ENCODE measurements around the gene UGCG. TPM values are rescaled to one million over a fixed set of nuclear protein-coding genes. Genes with fewer than 3 reads are reported as not detected.

UGCG gene
- total and polyA plus RNA-seq, 2 donors (not counting 1 experiment from before 2014, with no cell fraction given): 23.9 to 53.5 TPM

- Histone ChIP-seq H3K4me1 (ENCODE audit: control insufficient read depth in 2 of 2, insufficient read depth in 2 of 2, low read length in 2 of 2) (peaks cover 27 to 34% of the 10 kb centered on the region in 2 donors), H3K9me3 (ENCODE audit: control extremely low read depth in 1 of 3, control insufficient read depth in 2 of 3, insufficient read depth in 1 of 3, low read length in 2 of 3) (no peaks in the 10 kb centered on the region), H3K4me2 (replicated peaks; ENCODE audit: low read depth, low read length, poor library complexity, severe bottlenecking) (peak overlapping the region; percentile 5), H3K4me3 (ENCODE audit: control extremely low read depth in 1 of 5, extremely low read depth in 1 of 5, insufficient read depth in 1 of 5, low read depth in 2 of 5, low read length in 4 of 5) (no peak overlapping the region), H3K79me2 (ENCODE audit: control insufficient read depth, insufficient read depth, low read length) (peaks cover 91% of the 10 kb centered on the region), H4K20me1 (ENCODE audit: control insufficient read depth, insufficient read depth, low read length, poor library complexity, severe bottlenecking) (peaks cover 65% of the 10 kb centered on the region), H3K27ac (ENCODE audit: low read length in 2 of 2) (peak overlapping the region; percentile 20 to 30), H3K9ac (ENCODE audit: low read length) (no peak overlapping the region), H2AFZ (ENCODE audit: insufficient read depth, low read depth, low read length, poor library complexity, severe bottlenecking) (no peak overlapping the region), H3K27me3 (replicated peaks in 1 of 4; ENCODE audit: control extremely low read depth in 1 of 4, control insufficient read depth in 3 of 4, insufficient read depth in 4 of 4, low read length in 3 of 4) (no peaks in the 10 kb centered on the region), H3K36me3 (replicated peaks in 1 of 2; ENCODE audit: control extremely low read depth in 1 of 2, control insufficient read depth in 1 of 2, extremely low read depth in 1 of 2, insufficient read depth in 2 of 2, low read length in 1 of 2) (peaks cover 5 to 64% of the 10 kb centered on the region in 2 experiments)
- H3K4me1 Mint-ChIP-seq: peaks cover 55% of the 10 kb centered on the region
- no peaks in the 10 kb centered on the region for H3K9me3 Mint-ChIP-seq (ENCODE audit: insufficient read depth)
- H3K27ac Mint-ChIP-seq: peak overlapping the region; percentile 78
- ChIA-PET CTCF (interaction anchor here (0.5 to 1.6 kb wide), 5 partner anchors 18 to 1276 kb away, joined by 3 to 5 read pairs (median 3); no protein-coding TSS in a partner anchor), POLR2A (no interaction called here)
- no peak for TF ChIP-seq EZH2 (IDR thresholded peaks at IDR 0.05; ENCODE audit: borderline replicate concordance, insufficient read depth, low read depth, low read length, poor library complexity, severe bottlenecking)
- TF ChIP-seq, protein P1, sequence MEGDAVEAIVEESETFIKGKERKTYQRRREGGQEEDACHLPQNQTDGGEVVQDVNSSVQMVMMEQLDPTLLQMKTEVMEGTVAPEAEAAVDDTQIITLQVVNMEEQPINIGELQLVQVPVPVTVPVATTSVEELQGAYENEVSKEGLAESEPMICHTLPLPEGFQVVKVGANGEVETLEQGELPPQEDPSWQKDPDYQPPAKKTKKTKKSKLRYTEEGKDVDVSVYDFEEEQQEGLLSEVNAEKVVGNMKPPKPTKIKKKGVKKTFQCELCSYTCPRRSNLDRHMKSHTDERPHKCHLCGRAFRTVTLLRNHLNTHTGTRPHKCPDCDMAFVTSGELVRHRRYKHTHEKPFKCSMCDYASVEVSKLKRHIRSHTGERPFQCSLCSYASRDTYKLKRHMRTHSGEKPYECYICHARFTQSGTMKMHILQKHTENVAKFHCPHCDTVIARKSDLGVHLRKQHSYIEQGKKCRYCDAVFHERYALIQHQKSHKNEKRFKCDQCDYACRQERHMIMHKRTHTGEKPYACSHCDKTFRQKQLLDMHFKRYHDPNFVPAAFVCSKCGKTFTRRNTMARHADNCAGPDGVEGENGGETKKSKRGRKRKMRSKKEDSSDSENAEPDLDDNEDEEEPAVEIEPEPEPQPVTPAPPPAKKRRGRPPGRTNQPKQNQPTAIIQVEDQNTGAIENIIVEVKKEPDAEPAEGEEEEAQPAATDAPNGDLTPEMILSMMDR (IDR thresholded peaks at IDR 0.05): no peak
- H3K27me3 Mint-ChIP-seq: no peaks in the 10 kb centered on the region
- DNase-seq: no peak
- intact Hi-C loops (cut with micrococcal nuclease): loop anchor here (10.0 kb wide), 1 partner anchor 415 kb away; the partner anchor contains the start of gene PTBP3
- peak; percentile 42 for ATAC-seq (ENCODE audit: low read depth)
- H3K4me3 Mint-ChIP-seq: peak overlapping the region; percentile 53
- WGBS (ENCODE audit: insufficient coverage): no CpG with 5 or more reads among the region's 4 CpGs
Measured at GRCh38 chr9:111919875-111920274, 23.3 kb downstream of the UGCG start.

DNA sequence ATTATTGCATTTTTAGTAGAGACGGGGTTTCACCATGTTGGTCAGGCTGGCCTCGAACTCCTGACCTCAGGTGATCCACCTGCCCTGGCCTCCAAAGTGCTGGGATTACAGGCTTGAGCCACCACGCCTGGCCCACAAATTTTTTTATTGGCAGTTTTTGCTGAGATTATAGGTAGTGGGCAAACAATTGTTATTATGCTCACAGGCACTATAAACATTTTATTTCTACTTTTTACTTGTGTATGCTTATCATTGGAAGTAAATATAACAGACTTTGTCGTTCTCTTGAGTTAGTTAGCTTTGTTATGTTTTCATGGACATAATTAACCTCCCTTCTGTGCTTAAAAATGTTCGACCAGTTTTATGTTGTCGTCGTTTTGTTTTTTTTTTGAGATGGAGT is 23.9 kb downstream of the UGCG start:
- ChIA-PET CTCF (interaction anchor here (0.5 to 1.1 kb wide), 2 partner anchors 154 to 1275 kb away, joined by 3 to 5 read pairs; no protein-coding TSS in a partner anchor), POLR2A (no interaction called here)
- peak overlapping the region in 1 of 2 donors; percentile 20 for H3K27ac ChIP-seq (ENCODE audit: low read length in 2 of 2)
- no peak overlapping the region for H2AFZ ChIP-seq (ENCODE audit: insufficient read depth, low read depth, low read length, poor library complexity, severe bottlenecking)
- H3K27me3 ChIP-seq (replicated peaks in 1 of 4; ENCODE audit: control extremely low read depth in 1 of 4, control insufficient read depth in 3 of 4, insufficient read depth in 4 of 4, low read length in 3 of 4): no peaks in the 10 kb centered on the region
- WGBS (ENCODE audit: insufficient coverage): 100% methylated on average over 4 of the region's 7 CpGs
- peaks cover 58% of the 10 kb centered on the region for H4K20me1 ChIP-seq (ENCODE audit: control insufficient read depth, insufficient read depth, low read length, poor library complexity, severe bottlenecking)
- intact Hi-C loops (cut with micrococcal nuclease): loop anchor here (10.0 kb wide), 1 partner anchor 414 kb away; the partner anchor contains the start of gene PTBP3
- Mint-ChIP-seq H3K4me1 (peaks cover 52% of the 10 kb centered on the region), H3K27me3 (no peaks in the 10 kb centered on the region), H3K9me3 (ENCODE audit: insufficient read depth) (no peaks in the 10 kb centered on the region), H3K27ac (peak overlapping the region; percentile 78), H3K4me3 (no peak overlapping the region)
- ATAC-seq (ENCODE audit: low read depth) (no peak), DNase-seq (no peak)
- peaks cover 89% of the 10 kb centered on the region for H3K79me2 ChIP-seq (ENCODE audit: control insufficient read depth, insufficient read depth, low read length)
- H3K9me3 ChIP-seq (ENCODE audit: control extremely low read depth in 1 of 3, control insufficient read depth in 2 of 3, insufficient read depth in 1 of 3, low read length in 2 of 3): no peaks in the 10 kb centered on the region
- peaks cover 9 to 64% of the 10 kb centered on the region in 2 experiments for H3K36me3 ChIP-seq (replicated peaks in 1 of 2; ENCODE audit: control extremely low read depth in 1 of 2, control insufficient read depth in 1 of 2, extremely low read depth in 1 of 2, insufficient read depth in 2 of 2, low read length in 1 of 2)
- no peak overlapping the region for H3K4me3 ChIP-seq (ENCODE audit: control extremely low read depth in 1 of 5, extremely low read depth in 1 of 5, insufficient read depth in 1 of 5, low read depth in 2 of 5, low read length in 4 of 5)
- peaks cover 25 to 34% of the 10 kb centered on the region in 2 donors for H3K4me1 ChIP-seq (ENCODE audit: control insufficient read depth in 2 of 2, insufficient read depth in 2 of 2, low read length in 2 of 2)
- H3K9ac ChIP-seq (ENCODE audit: low read length): no peak overlapping the region
- no peak for TF ChIP-seq EZH2 (IDR thresholded peaks at IDR 0.05; ENCODE audit: borderline replicate concordance, insufficient read depth, low read depth, low read length, poor library complexity, severe bottlenecking)
- TF ChIP-seq, protein P1 (IDR thresholded peaks at IDR 0.05): no peak
- H3K4me2 ChIP-seq (replicated peaks; ENCODE audit: low read depth, low read length, poor library complexity, severe bottlenecking): no peak overlapping the region

Measured in B cell (primary cell).